ENCODE results near the gene PSG2. TPM values are rescaled to one million over a fixed set of nuclear protein-coding genes. Genes with fewer than 3 reads are reported as not detected.
"Not testable (repeated sequence)": the region's sequence is repeated elsewhere in the genome, so short reads cannot be mapped to it uniquely, and the experiment has no call there.

PSG2 gene
- total RNA-seq, 1 experiment from 2014 or later = not detected

DNA sequence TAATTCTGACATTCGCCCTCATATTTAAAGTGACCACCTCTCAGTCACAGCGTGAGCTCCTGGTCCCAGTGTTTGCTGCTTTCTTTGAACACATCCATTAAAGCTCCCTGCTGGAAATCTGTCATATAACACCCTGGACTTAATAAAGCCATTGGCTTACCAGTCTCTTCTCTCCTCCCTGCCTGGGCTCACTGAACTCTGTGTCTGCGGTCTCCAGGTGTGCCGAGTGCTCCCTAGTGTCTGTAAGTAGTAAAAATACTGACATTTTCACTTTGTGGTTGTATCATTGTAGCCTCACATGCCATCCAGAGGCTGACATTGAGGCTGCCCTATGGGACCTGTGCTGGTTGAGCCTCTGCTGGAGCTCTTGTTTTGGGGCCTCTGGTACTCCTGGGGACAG lies 53.6 kb downstream of the PSG2 start:
- WGBS (ENCODE audit: extremely low coverage, insufficient read length, low lambda C conversion rate) = no CpG with 5 or more reads among the region's 4 CpGs
- Histone ChIP-seq H3K4me2 (ENCODE audit: insufficient read depth, insufficient read length, low read length) (no peak overlapping the region), H3K4me1 (ENCODE audit: insufficient read depth, low read length) (no peaks in the 10 kb centered on the region), H2BK12ac (ENCODE audit: insufficient read length, low read depth, low read length) (no peak overlapping the region), H3K23ac (ENCODE audit: insufficient read length, low read depth, low read length) (no peak overlapping the region), H3K23me2 (ENCODE audit: insufficient read length, low read depth, low read length, poor library complexity, severe bottlenecking) (no peaks in the 10 kb centered on the region), H2AK5ac (ENCODE audit: insufficient read length, low read length) (no peak overlapping the region), H3K79me2 (ENCODE audit: insufficient read depth, low read length) (no peaks in the 10 kb centered on the region), H3K14ac (ENCODE audit: insufficient read depth, low read length) (no peak overlapping the region), H4K8ac (replicated peaks; ENCODE audit: insufficient read length, low read depth, low read length) (no peak overlapping the region), H3K27me3 (ENCODE audit: insufficient read depth, low read length) (no peaks in the 10 kb centered on the region), H3K4ac (ENCODE audit: low read depth, low read length) (no peak overlapping the region), H4K91ac (ENCODE audit: insufficient read length, low read depth, low read length) (no peak overlapping the region), H2BK15ac (ENCODE audit: low read depth, low read length) (no peak overlapping the region), H3K79me1 (ENCODE audit: insufficient read depth, low read depth, low read length, poor library complexity, severe bottlenecking) (no peaks in the 10 kb centered on the region), H3K56ac (ENCODE audit: insufficient read length, low read depth, low read length) (no peak overlapping the region), H2BK20ac (ENCODE audit: low read depth, low read length, poor library complexity, severe bottlenecking) (no peak overlapping the region), H2AFZ (ENCODE audit: low read length) (no peak overlapping the region), H3K9me3 (ENCODE audit: control insufficient read depth, low read depth, low read length) (peaks cover 42% of the 10 kb centered on the region), H3K18ac (ENCODE audit: insufficient read length, low read depth, low read length) (no peak overlapping the region), H2BK120ac (ENCODE audit: low read depth, low read length, poor library complexity, severe bottlenecking) (no peak overlapping the region), H4K5ac (ENCODE audit: insufficient read length, low read depth, low read length) (no peak overlapping the region), H3K9ac (ENCODE audit: extremely low read depth, insufficient read length, low read length) (no peak overlapping the region), H2BK5ac (ENCODE audit: insufficient read length, low read length) (no peak overlapping the region), H4K20me1 (ENCODE audit: control insufficient read depth, insufficient read depth, insufficient read length) (no peaks in the 10 kb centered on the region), H3K27ac (ENCODE audit: insufficient read length, low read depth, low read length) (no peak overlapping the region), H3T11ph (ENCODE audit: low read length) (no peak overlapping the region)
- H3K27ac Mint-ChIP-seq = no peak overlapping the region
- no peak for DNase-seq
- H3K9me3 Mint-ChIP-seq = peaks cover 89 to 94% of the 10 kb centered on the region in 2 experiments
- H3K36me3 Mint-ChIP-seq (ENCODE audit: insufficient read depth in 1 of 3, low read depth in 3 of 3) = peaks cover 17 to 36% (median 25%) of the 10 kb centered on the region in 3 experiments
- H3K4me3 Mint-ChIP-seq = no peak overlapping the region
- H3K27me3 Mint-ChIP-seq (ENCODE audit: low read depth) = 0 out of 2 replicates have a peak, but pooled peaks cover 2% of the 10 kb centered on the region
- TF ChIP-seq CTCF (conservative IDR thresholded peaks at IDR 0.05) = no peak
- H3K4me1 Mint-ChIP-seq = no peaks in the 10 kb centered on the region

GRCh38 chr19:43027985-43028384 lies 54.5 kb downstream of the PSG2 start:
- H4K5ac ChIP-seq (ENCODE audit: insufficient read length, low read depth, low read length); H3K56ac ChIP-seq (ENCODE audit: insufficient read length, low read depth, low read length); H3K27me3 ChIP-seq (ENCODE audit: insufficient read depth, low read length); H2BK120ac ChIP-seq (ENCODE audit: low read depth, low read length, poor library complexity, severe bottlenecking); H4K8ac ChIP-seq (replicated peaks; ENCODE audit: insufficient read length, low read depth, low read length); H2BK20ac ChIP-seq (ENCODE audit: low read depth, low read length, poor library complexity, severe bottlenecking); H3K4me3 Mint-ChIP-seq; H3K23ac ChIP-seq (ENCODE audit: insufficient read length, low read depth, low read length); H2BK5ac ChIP-seq (ENCODE audit: insufficient read length, low read length); H3K4me2 ChIP-seq (ENCODE audit: insufficient read depth, insufficient read length, low read length); H3K14ac ChIP-seq (ENCODE audit: insufficient read depth, low read length); H2AFZ ChIP-seq (ENCODE audit: low read length); H3K79me1 ChIP-seq (ENCODE audit: insufficient read depth, low read depth, low read length, poor library complexity, severe bottlenecking); H2BK15ac ChIP-seq (ENCODE audit: low read depth, low read length); H3T11ph ChIP-seq (ENCODE audit: low read length); H2BK12ac ChIP-seq (ENCODE audit: insufficient read length, low read depth, low read length); H3K79me2 ChIP-seq (ENCODE audit: insufficient read depth, low read length); H3K18ac ChIP-seq (ENCODE audit: insufficient read length, low read depth, low read length); H2AK5ac ChIP-seq (ENCODE audit: insufficient read length, low read length); H3K4ac ChIP-seq (ENCODE audit: low read depth, low read length); DNase-seq; H3K27ac Mint-ChIP-seq; H3K23me2 ChIP-seq (ENCODE audit: insufficient read length, low read depth, low read length, poor library complexity, severe bottlenecking); H4K91ac ChIP-seq (ENCODE audit: insufficient read length, low read depth, low read length); H3K4me1 Mint-ChIP-seq; H3K27me3 Mint-ChIP-seq (ENCODE audit: low read depth); H3K9ac ChIP-seq (ENCODE audit: extremely low read depth, insufficient read length, low read length); H3K27ac ChIP-seq (ENCODE audit: insufficient read length, low read depth, low read length); H4K20me1 ChIP-seq (ENCODE audit: control insufficient read depth, insufficient read depth, insufficient read length); H3K4me1 ChIP-seq (ENCODE audit: insufficient read depth, low read length): not testable (repeated sequence)
- H3K9me3 ChIP-seq (ENCODE audit: control insufficient read depth, low read depth, low read length) = peaks cover 38% of the 10 kb centered on the region
- peaks cover 90 to 95% of the 10 kb centered on the region in 2 experiments for H3K9me3 Mint-ChIP-seq
- no CpG with 5 or more reads among the region's 10 CpGs for WGBS (ENCODE audit: extremely low coverage, insufficient read length, low lambda C conversion rate)
- peaks cover 17 to 36% (median 25%) of the 10 kb centered on the region in 3 experiments for H3K36me3 Mint-ChIP-seq (ENCODE audit: insufficient read depth in 1 of 3, low read depth in 3 of 3)
